Endothelial cell of umbilical vein (primary cell): ENCODE results near the gene GDE1. TPM values are rescaled to one million over a fixed set of nuclear protein-coding genes. Genes with fewer than 3 reads are reported as not detected.

Source experiments
- BruUV-seq: library from RNA; stranded (reverse); fragments of 400-500 nt; replicated peaks from 2 replicates; lab custom pipeline; 2021; lab: Mats Ljungman, UMichigan
- CTCF ChIA-PET: fragments of 300-600, 350-600 bp; sonication (Branson Sonifier 250); formaldehyde crosslinking; loops from one replicate; lab custom pipeline; 2021; ENCODE audit warnings: antibody characterized with exemption, inconsistent platforms; lab: Charles Lee
- POLR2A ChIA-PET: fragments of 300-600, 350-600 bp; sonication (Branson Sonifier 250); formaldehyde crosslinking; loops from one replicate; lab custom pipeline; 2021; ENCODE audit warnings: antibody characterized with exemption, inconsistent platforms; lab: Charles Lee
- DNase-seq: peaks from one replicate; pipeline ENCODE4 v3.0.0-alpha.2; 2011; ENCODE audit warnings: low read depth, low spot score
- FAIRE-seq: peaks from 2 replicates; lab custom pipeline; 2011; peaks lifted over from hg19 to GRCh38; lab: Jason Lieb, UNC
- H2AFZ ChIP-seq: 2 replicates; pipeline ENCODE4 v1.6.0; 2012; ENCODE audit warnings: low read depth, low read length, control low read depth, inconsistent platforms
- H3K27ac ChIP-seq: 2 replicates; pipeline ENCODE4 v1.5.1; 2011; ENCODE audit warnings: low read depth, mild to moderate bottlenecking, control low read depth, low read length, moderate library complexity; ENCODE audit not compliant: insufficient read depth
- H3K27me3 ChIP-seq, 2 experiments: 2 replicates each; pipeline versions ENCODE4 v1.6.0 to v1.6.1; 2011; ENCODE audit warnings: low read length in 2 of 2, mixed read lengths in 1 of 2; ENCODE audit not compliant: control insufficient read depth in 2 of 2, insufficient read depth in 2 of 2
- H3K36me3 ChIP-seq, 2 experiments: 2 replicates in 1 of 2; 3 replicates in 1 of 2; pipeline ENCODE4 v1.5.1; 2011; ENCODE audit warnings: low read length in 2 of 2, mild to moderate bottlenecking in 1 of 2, moderate library complexity in 1 of 2; ENCODE audit not compliant: control insufficient read depth in 2 of 2, insufficient read depth in 2 of 2; ENCODE audit errors: extremely low read depth in 1 of 2
- H3K4me1 ChIP-seq: 3 replicates; pipeline ENCODE4 v1.5.1; 2011; ENCODE audit warnings: mild to moderate bottlenecking, low read length; ENCODE audit not compliant: control insufficient read depth, insufficient read depth; ENCODE audit errors: extremely low read depth
- H3K4me2 ChIP-seq: 2 replicates; pipeline ENCODE4 v1.6.1; 2011; ENCODE audit warnings: low read length, control low read depth, mixed read lengths; ENCODE audit not compliant: insufficient read depth
- H3K4me3 ChIP-seq, 3 experiments: fragments of 200-600 bp in 1 of 3; sonication (generic), shearing (Covaris generic) in 1 of 3; replicated peaks in 1 of 3; 2 replicates each; pipeline ENCODE4 v1.5.1; 2011 to 2016; ENCODE audit warnings: control low read depth in 3 of 3, low read length in 3 of 3, mild to moderate bottlenecking in 2 of 3, inconsistent platforms in 1 of 3, low read depth in 1 of 3, moderate library complexity in 1 of 3; ENCODE audit not compliant: insufficient read depth in 1 of 3
- H3K79me2 ChIP-seq: 2 replicates; pipeline ENCODE4 v1.6.0; 2012; ENCODE audit warnings: low read length, inconsistent platforms; ENCODE audit not compliant: control insufficient read depth, insufficient read depth
- H3K9ac ChIP-seq: replicated peaks from 2 replicates; pipeline ENCODE3; 2011; ENCODE audit warnings: low read length, control low read depth; ENCODE audit not compliant: insufficient read depth; ENCODE audit errors: extremely low read depth
- H3K9me1 ChIP-seq: replicated peaks from 3 replicates; pipeline ENCODE4 v1.6.0; 2011; ENCODE audit warnings: mild to moderate bottlenecking, low read length; ENCODE audit not compliant: control insufficient read depth, insufficient read depth; ENCODE audit errors: extremely low read depth
- H3K9me3 ChIP-seq: replicated peaks from 2 replicates; pipeline ENCODE4 v1.5.1; 2012; ENCODE audit warnings: low read length, inconsistent platforms; ENCODE audit not compliant: control insufficient read depth, insufficient read depth
- H4K20me1 ChIP-seq: replicated peaks from 2 replicates; pipeline ENCODE3; 2011; ENCODE audit warnings: mild to moderate bottlenecking, low read length; ENCODE audit not compliant: control insufficient read depth, insufficient read depth; ENCODE audit errors: extremely low read depth
- EZH2 ChIP-seq: IDR thresholded peaks from 2 replicates; pipeline ENCODE4 v1.6.1; 2012; ENCODE audit warnings: borderline replicate concordance, low read depth, mild to moderate bottlenecking, moderate library complexity, low read length, inconsistent platforms; ENCODE audit not compliant: severe bottlenecking
- FOS ChIP-seq: IDR thresholded peaks from 2 replicates; pipeline ENCODE4 v1.6.1; 2011; ENCODE audit warnings: mild to moderate bottlenecking, low read length, moderate library complexity, borderline replicate concordance; ENCODE audit not compliant: insufficient read depth
- GATA2 ChIP-seq: IDR thresholded peaks from 2 replicates; pipeline ENCODE4 v1.7.0; 2011; ENCODE audit warnings: low read depth, mild to moderate bottlenecking, moderate library complexity, mixed read lengths, low read length; ENCODE audit not compliant: insufficient read length, insufficient read depth
- JUN ChIP-seq: IDR thresholded peaks from 2 replicates; pipeline ENCODE4 v1.6.1; 2011; ENCODE audit warnings: borderline replicate concordance, low read depth; ENCODE audit not compliant: insufficient read length, insufficient read depth
- MYC ChIP-seq: IDR thresholded peaks from one replicate; pipeline ENCODE4 v1.6.1; 2011; ENCODE audit warnings: mild to moderate bottlenecking, low read depth, low read length
- POLR2A ChIP-seq: IDR thresholded peaks from 2 replicates; pipeline ENCODE4 v1.6.1; 2012; ENCODE audit warnings: low read depth, mild to moderate bottlenecking, control low read depth, low read length
- POLR2AphosphoS5 ChIP-seq: IDR thresholded peaks from 2 replicates; pipeline ENCODE4 v1.6.1; 2012; ENCODE audit warnings: low read depth, mild to moderate bottlenecking, control low read depth, low read length, moderate library complexity; ENCODE audit not compliant: insufficient read depth
- dilution Hi-C: fragments of 300-500 bp; cut with MboI; formaldehyde crosslinking; loops from one replicate; pipeline ENCODE4 v1.15.0; 2019; ENCODE audit warnings: low sequenced_read_pairs; ENCODE audit not compliant: extremely low pct_ligation_motif_present
- intact Hi-C: fragments of 100-400 bp; cut with micrococcal nuclease; formaldehyde crosslinking; loops from one replicate; pipeline ENCODE4 v1.10.0; 2022
- polyA plus RNA-seq, 4 experiments: library from polyadenylated mRNA; depleted of rRNA in 3 of 4; stranded (reverse) in 3 of 4; unstranded in 1 of 4; fragments of >200 nt; gene quantifications; 2 replicates each; pipeline versions ENCODE4 v1.2.1 to v1.2.3, GENCODE V29; 2011 to 2012; ENCODE audit warnings: missing spikeins in 1 of 4
- total RNA-seq: library from RNA; stranded (reverse); gene quantifications from 2 replicates; pipeline ENCODE4 v1.2.3, GENCODE V29; 2021
- TF ChIP-seq, protein P1 (sequence below): IDR thresholded peaks from 2 replicates; pipeline ENCODE4 v1.6.1; 2011; ENCODE audit not compliant: insufficient read depth, insufficient read length
- TF ChIP-seq, protein P2 (sequence below), 2 donors: IDR thresholded peaks; 1 replicate in 1 of 2; 2 replicates in 1 of 2; pipeline ENCODE4 v1.5.1; 2011; ENCODE audit warnings: low read length in 2 of 2, mild to moderate bottlenecking in 2 of 2, moderate library complexity in 2 of 2, control low read depth in 1 of 2, inconsistent platforms in 1 of 2, low read depth in 1 of 2; ENCODE audit not compliant: insufficient read depth in 1 of 2; ENCODE audit errors: extremely low read depth in 1 of 2

Gene GDE1
- total and polyA plus RNA-seq, 2 donors (not counting 3 experiments of a cell fraction or from before 2014, with no cell fraction given), result 34.9 to 50.5 TPM

DNA sequence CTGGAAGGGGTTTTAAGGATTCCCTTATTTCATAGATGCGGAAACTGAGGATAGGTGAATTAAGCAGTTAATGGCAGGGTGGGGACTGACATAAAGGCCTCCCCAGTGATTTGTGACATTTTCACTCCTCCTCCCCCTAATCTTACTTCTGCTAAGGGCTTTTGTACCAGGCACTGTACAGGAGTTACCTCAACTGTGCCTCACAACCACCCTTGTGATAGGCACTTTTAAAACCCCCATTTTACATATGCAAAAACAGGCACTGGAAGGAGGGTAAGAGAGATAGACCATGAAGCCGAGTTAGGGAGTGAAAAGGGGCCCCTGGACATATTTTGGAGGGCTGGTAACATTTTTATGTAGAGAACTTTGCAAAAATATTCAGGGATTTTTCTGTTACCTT is 862 bp upstream of the GDE1 start:
- Histone ChIP-seq H3K9me1 (no peaks in the 10 kb centered on the region), H3K4me2 (no peak overlapping the region), H3K9me3 (no peaks in the 10 kb centered on the region), H4K20me1 (no peaks in the 10 kb centered on the region), H3K36me3 (no peaks in the 10 kb centered on the region), H3K4me1 (peaks cover 21% of the 10 kb centered on the region), H3K27me3 (no peaks in the 10 kb centered on the region), H3K27ac (no peak overlapping the region), H2AFZ (peak overlapping the region; percentile 15), H3K9ac (no peak overlapping the region), H3K79me2 (peaks cover 38% of the 10 kb centered on the region), H3K4me3 (no peak overlapping the region)
- no TSS peak for BruUV-seq
- FAIRE-seq (no peak), DNase-seq (no peak)
- TF ChIP-seq POLR2AphosphoS5 (no peak), FOS (no peak), EZH2 (no peak), JUN (no peak), POLR2A (no peak), MYC (no peak), GATA2 (no peak)
- TF ChIP-seq, protein P1, sequence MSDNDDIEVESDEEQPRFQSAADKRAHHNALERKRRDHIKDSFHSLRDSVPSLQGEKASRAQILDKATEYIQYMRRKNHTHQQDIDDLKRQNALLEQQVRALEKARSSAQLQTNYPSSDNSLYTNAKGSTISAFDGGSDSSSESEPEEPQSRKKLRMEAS, result no peak
- TF ChIP-seq, protein P2, sequence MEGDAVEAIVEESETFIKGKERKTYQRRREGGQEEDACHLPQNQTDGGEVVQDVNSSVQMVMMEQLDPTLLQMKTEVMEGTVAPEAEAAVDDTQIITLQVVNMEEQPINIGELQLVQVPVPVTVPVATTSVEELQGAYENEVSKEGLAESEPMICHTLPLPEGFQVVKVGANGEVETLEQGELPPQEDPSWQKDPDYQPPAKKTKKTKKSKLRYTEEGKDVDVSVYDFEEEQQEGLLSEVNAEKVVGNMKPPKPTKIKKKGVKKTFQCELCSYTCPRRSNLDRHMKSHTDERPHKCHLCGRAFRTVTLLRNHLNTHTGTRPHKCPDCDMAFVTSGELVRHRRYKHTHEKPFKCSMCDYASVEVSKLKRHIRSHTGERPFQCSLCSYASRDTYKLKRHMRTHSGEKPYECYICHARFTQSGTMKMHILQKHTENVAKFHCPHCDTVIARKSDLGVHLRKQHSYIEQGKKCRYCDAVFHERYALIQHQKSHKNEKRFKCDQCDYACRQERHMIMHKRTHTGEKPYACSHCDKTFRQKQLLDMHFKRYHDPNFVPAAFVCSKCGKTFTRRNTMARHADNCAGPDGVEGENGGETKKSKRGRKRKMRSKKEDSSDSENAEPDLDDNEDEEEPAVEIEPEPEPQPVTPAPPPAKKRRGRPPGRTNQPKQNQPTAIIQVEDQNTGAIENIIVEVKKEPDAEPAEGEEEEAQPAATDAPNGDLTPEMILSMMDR (IDR thresholded peaks at IDR 0.05; ENCODE audit: extremely low read depth in 1 of 2, insufficient read depth in 1 of 2, low read depth in 1 of 2, low read length in 2 of 2), result no peak
- dilution Hi-C loops (no loop called here), intact Hi-C loops (loop anchor here (2.0 to 10.0 kb wide), 7 partner anchors 32 to 718 kb away; partner anchors contain the start of genes ARL6IP1, COQ7, SYT17 and TMC7)
- ChIA-PET CTCF (interaction anchor here (5.1 kb wide), 1 partner anchor 20 kb away, joined by 28 read pairs; no protein-coding TSS in a partner anchor), POLR2A (no interaction called here)
